ENCODE results near the gene KLHL20.

- no peak for TF ChIP-seq POLR2A (IDR thresholded peaks at IDR 0.05)
- TF ChIP-seq, protein P1, sequence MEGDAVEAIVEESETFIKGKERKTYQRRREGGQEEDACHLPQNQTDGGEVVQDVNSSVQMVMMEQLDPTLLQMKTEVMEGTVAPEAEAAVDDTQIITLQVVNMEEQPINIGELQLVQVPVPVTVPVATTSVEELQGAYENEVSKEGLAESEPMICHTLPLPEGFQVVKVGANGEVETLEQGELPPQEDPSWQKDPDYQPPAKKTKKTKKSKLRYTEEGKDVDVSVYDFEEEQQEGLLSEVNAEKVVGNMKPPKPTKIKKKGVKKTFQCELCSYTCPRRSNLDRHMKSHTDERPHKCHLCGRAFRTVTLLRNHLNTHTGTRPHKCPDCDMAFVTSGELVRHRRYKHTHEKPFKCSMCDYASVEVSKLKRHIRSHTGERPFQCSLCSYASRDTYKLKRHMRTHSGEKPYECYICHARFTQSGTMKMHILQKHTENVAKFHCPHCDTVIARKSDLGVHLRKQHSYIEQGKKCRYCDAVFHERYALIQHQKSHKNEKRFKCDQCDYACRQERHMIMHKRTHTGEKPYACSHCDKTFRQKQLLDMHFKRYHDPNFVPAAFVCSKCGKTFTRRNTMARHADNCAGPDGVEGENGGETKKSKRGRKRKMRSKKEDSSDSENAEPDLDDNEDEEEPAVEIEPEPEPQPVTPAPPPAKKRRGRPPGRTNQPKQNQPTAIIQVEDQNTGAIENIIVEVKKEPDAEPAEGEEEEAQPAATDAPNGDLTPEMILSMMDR (IDR thresholded peaks at IDR 0.05) = no peak
Observed at GRCh38 chr1:173768827-173769226, 54.0 kb downstream of the KLHL20 start.

Measured in body of pancreas (tissue), 4 donors.